Vagina (tissue), 2 donors: ENCODE data around the gene MAB21L2.

Experiments
- POLR2AphosphoS5 ChIP-seq, 2 donors: sonication (generic); formaldehyde crosslinking; IDR thresholded peaks; one replicate each; pipeline ENCODE4 v1.9.0; 2017; ENCODE audit warnings: antibody characterized with exemption in 2 of 2, mild to moderate bottlenecking in 2 of 2, low read depth in 1 of 2; ENCODE audit not compliant: insufficient read depth in 1 of 2
- TF ChIP-seq, protein P1 (sequence below), 3 experiments: fragments of 450-650 bp in 2 of 3; fragments of 200-600 bp in 1 of 3; sonication (generic) in 1 of 3; IDR thresholded peaks; one replicate each; pipeline ENCODE4 v1.5.1; 2017 to 2019; ENCODE audit warnings: antibody characterized with exemption in 3 of 3, mild to moderate bottlenecking in 2 of 3, moderate library complexity in 2 of 3

DNA sequence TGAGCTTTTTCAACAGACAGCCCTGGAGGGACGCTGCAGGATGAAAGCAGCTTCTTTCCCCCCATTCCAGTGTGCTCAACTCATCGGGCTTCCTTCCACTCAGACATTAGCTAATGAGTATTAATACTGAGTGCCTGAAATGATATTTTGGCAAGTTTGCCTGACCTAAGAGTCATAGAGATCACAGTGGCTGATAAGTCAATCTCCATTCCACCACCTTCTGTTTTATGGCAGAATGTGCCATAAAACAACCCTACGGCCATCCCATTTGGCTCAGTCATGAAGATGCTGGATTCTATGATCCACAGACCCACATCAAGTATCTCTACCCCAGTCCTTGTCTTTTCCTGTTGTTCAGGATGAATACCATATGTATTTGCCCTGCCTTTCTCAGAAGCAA, 48.3 kb upstream of the MAB21L2 start:
- TF ChIP-seq, protein P1, sequence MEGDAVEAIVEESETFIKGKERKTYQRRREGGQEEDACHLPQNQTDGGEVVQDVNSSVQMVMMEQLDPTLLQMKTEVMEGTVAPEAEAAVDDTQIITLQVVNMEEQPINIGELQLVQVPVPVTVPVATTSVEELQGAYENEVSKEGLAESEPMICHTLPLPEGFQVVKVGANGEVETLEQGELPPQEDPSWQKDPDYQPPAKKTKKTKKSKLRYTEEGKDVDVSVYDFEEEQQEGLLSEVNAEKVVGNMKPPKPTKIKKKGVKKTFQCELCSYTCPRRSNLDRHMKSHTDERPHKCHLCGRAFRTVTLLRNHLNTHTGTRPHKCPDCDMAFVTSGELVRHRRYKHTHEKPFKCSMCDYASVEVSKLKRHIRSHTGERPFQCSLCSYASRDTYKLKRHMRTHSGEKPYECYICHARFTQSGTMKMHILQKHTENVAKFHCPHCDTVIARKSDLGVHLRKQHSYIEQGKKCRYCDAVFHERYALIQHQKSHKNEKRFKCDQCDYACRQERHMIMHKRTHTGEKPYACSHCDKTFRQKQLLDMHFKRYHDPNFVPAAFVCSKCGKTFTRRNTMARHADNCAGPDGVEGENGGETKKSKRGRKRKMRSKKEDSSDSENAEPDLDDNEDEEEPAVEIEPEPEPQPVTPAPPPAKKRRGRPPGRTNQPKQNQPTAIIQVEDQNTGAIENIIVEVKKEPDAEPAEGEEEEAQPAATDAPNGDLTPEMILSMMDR (IDR thresholded peaks at IDR 0.05), result no peak
- TF ChIP-seq POLR2AphosphoS5 (IDR thresholded peaks at IDR 0.05; ENCODE audit: insufficient read depth in 1 of 2, low read depth in 1 of 2), result no peak
